Bronchial epithelial cell (primary cell): Measurements from ENCODE around the gene KCND3. TPM values are rescaled to one million over a fixed set of nuclear protein-coding genes. Genes with fewer than 3 reads are reported as not detected.

Experiments
- DNase-seq: peaks from one replicate; pipeline ENCODE4 v3.0.0-alpha.2; 2010; ENCODE audit warnings: low read depth
- FAIRE-seq: peaks from 2 replicates; lab custom pipeline; 2011; peaks lifted over from hg19 to GRCh38; lab: Jason Lieb, UNC
- H3K27me3 ChIP-seq: 2 replicates; pipeline ENCODE4 v1.5.1; 2011; ENCODE audit warnings: low read length; ENCODE audit not compliant: control insufficient read depth, insufficient read depth
- H3K36me3 ChIP-seq: 2 replicates; pipeline ENCODE4 v1.5.1; 2011; ENCODE audit warnings: low read length; ENCODE audit not compliant: control insufficient read depth, insufficient read depth
- H3K4me3 ChIP-seq: 2 replicates; pipeline ENCODE4 v1.5.1; 2011; ENCODE audit warnings: mild to moderate bottlenecking, low read depth, low read length, control low read depth
- CTCF ChIP-seq: IDR thresholded peaks from 2 replicates; pipeline ENCODE4 v1.5.1; 2011; ENCODE audit warnings: mild to moderate bottlenecking, moderate library complexity, low read length, control low read depth, inconsistent platforms; ENCODE audit not compliant: insufficient read depth, severe bottlenecking
- total RNA-seq: library from RNA; depleted of rRNA; stranded (reverse); fragments of >200 nt; gene quantifications from 2 replicates; pipeline ENCODE4 v1.2.1, GENCODE V29; 2014

The KCND3 gene
- total RNA-seq, 1 donor from 2014 or later: under 0.01 TPM

GRCh38 chr1:111937147-111937725 is 52.2 kb downstream of the KCND3 start:
- Histone ChIP-seq H3K4me3 (no peak overlapping the region), H3K27me3 (no peaks in the 10 kb centered on the region), H3K36me3 (no peaks in the 10 kb centered on the region)
- no peak for TF ChIP-seq CTCF
- FAIRE-seq (peak; percentile 7), DNase-seq (no peak)

- H3K27me3 ChIP-seq: no peaks in the 10 kb centered on the region
- no peak for FAIRE-seq
These were observed 55.2 kb downstream of the KCND3 start for GRCh38 chr1:111934106-111934852.

GRCh38 chr1:111930356-111930755 is 59.1 kb downstream of the KCND3 start:
- FAIRE-seq (no peak), DNase-seq (no peak)
- Histone ChIP-seq H3K27me3 (no peaks in the 10 kb centered on the region), H3K4me3 (no peak overlapping the region), H3K36me3 (no peaks in the 10 kb centered on the region)
- TF ChIP-seq CTCF: no peak

More at GRCh38 chr1:111934106-111934852, 55.2 kb downstream of the KCND3 start:
- TF ChIP-seq CTCF: no peak
- Histone ChIP-seq H3K36me3 (no peaks in the 10 kb centered on the region), H3K4me3 (no peak overlapping the region)
- no peak for DNase-seq

- no peaks in the 10 kb centered on the region for H3K36me3 ChIP-seq
- DNase-seq (no peak), FAIRE-seq (no peak)
- TF ChIP-seq CTCF: no peak
- no peaks in the 10 kb centered on the region for H3K27me3 ChIP-seq
- H3K4me3 ChIP-seq: no peak overlapping the region
These were observed 60.9 kb downstream of the KCND3 start for GRCh38 chr1:111928531-111928930.

GRCh38 chr1:111927652-111928051 is 61.8 kb downstream of the KCND3 start:
- DNase-seq (no peak), FAIRE-seq (no peak)
- TF ChIP-seq CTCF: no peak
- Histone ChIP-seq H3K4me3 (no peak overlapping the region), H3K27me3 (no peaks in the 10 kb centered on the region), H3K36me3 (no peaks in the 10 kb centered on the region)
